ENCODE results near the gene MST1. TPM values are rescaled to one million over a fixed set of nuclear protein-coding genes. Genes with fewer than 3 reads are reported as not detected.

MST1 gene
- total and polyA plus RNA-seq, 9 of the 15 experiments (the other 6 are each of a cell fraction or from before 2014, with no cell fraction given): 0.08 to 1.8 (median 0.40) TPM

DNA sequence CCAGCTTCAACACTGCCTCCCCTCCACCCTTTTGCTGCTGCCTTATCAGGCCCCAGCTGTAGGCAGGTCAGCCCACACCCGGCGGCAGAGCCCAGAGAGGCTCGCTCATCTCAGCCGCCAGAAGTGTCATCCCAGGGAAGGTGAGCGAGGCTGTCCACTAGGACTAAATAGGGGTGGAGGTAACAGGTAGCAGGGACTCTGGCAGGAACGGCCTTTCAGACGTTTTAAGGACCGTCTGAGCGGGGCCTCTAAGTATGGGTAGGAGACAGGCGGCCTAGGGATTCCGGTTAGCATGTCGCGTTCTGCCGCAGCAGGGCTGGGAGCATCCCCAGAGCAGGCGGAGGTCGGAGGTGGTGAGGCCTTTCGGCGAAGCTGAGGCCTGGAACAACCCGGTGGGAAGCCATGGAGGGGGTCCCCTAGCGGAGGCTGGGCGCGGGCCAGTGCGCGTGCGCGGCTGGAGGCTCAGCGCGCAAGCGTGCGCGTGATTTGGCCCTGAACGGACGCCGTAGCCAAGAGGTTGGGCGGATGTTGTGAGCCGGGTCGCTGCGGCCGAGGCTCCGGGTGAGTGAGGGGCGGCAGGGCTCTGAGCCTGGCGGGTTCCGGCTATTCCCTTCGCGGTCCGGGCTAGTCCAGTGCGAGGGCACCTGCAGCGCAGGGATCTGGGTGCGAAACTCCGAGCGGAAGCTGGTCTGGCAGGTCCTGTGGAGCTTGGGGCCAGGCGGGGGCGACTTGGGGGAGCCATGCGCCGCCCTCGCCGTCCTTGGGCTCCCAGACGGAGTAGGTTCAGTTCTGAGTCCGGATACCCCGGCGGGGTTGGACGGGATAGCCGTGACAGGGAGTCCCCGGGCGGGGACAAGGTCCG, at the start of gene MST1, which contains the start of gene RNF123 (continued):
- TF ChIP-seq YY1 (IDR thresholded peaks at IDR 0.05; ENCODE audit: borderline replicate concordance in 1 of 3, control insufficient read depth in 1 of 3, extremely low read depth in 1 of 3, insufficient read depth in 3 of 3, insufficient read length in 1 of 3, insufficient replicate concordance in 2 of 3, low read depth in 1 of 3, low read length in 2 of 3) (peak in 1 of 3 experiments; percentile 35), SNIP1 (IDR thresholded peaks at IDR 0.05; ENCODE audit: low read depth) (no peak)

- intact Hi-C loops (cut with micrococcal nuclease) (no loop called here), in situ Hi-C loops (cut with MboI) (no loop called here)
- H3K9ac ChIP-seq (ENCODE audit: insufficient read depth in 1 of 2, low read depth in 2 of 2, low read length in 2 of 2): no peak overlapping the region; a peak in 1 of 4 replicates
- H3K9me1 ChIP-seq (ENCODE audit: control insufficient read depth, insufficient read depth, low read length): no peaks in the 10 kb centered on the region
- ATAC-seq: no peak
- H3K79me2 ChIP-seq (ENCODE audit: control insufficient read depth, insufficient read depth, low read length): no peaks in the 10 kb centered on the region; the same call in 1 of the 3 replicates
- CTCF ChIA-PET (ENCODE audit: low intra/inter-chr PET ratio): no interaction called here
- no TSS peak for BruUV-seq (replicated peaks)
- peaks cover 57% of the 10 kb centered on the region for H3K36me3 ChIP-seq (ENCODE audit: control insufficient read depth, insufficient read depth, low read length)
- H4K20me1 ChIP-seq (replicated peaks; ENCODE audit: control insufficient read depth, insufficient read depth, low read length): no peaks in the 10 kb centered on the region
- H3K4me3 ChIP-seq: no peak overlapping the region
- no peak overlapping the region for H3K4me2 ChIP-seq (ENCODE audit: insufficient read depth, low read length)
- no peaks in the 10 kb centered on the region for H3K27me3 ChIP-seq (ENCODE audit: control insufficient read depth in 2 of 2, insufficient read depth in 2 of 2, low read length in 2 of 2)
- no peak for FAIRE-seq
- H3K27ac ChIP-seq (ENCODE audit: extremely low read depth, low read depth, low read length): no peak overlapping the region
- 90% methylated on average over 6 of the region's 11 CpGs for WGBS (ENCODE audit: insufficient coverage, low coverage, missing lambda C conversion rate)
- H2AFZ ChIP-seq (ENCODE audit: low read depth, low read length): no peak overlapping the region
- POLR2A ChIA-PET: interaction anchor here (0.5 to 1.4 kb wide), 2 partner anchors 14 to 377 kb away, joined by 3 to 4 read pairs; partner anchors contain the start of gene GMPPB
- no peaks in the 10 kb centered on the region for H3K9me3 ChIP-seq (replicated peaks; ENCODE audit: control insufficient read depth, insufficient read depth, low read depth, low read length)
- DNase-seq (ENCODE audit: extremely low read depth in 1 of 4, low spot score in 3 of 4): no peak
- no peaks in the 10 kb centered on the region for H3K4me1 ChIP-seq (replicated peaks in 1 of 2; ENCODE audit: control insufficient read depth in 2 of 2, insufficient read depth in 2 of 2, low read length in 2 of 2)
- TF ChIP-seq ZNF217 (CRISPR knock-in tag; IDR thresholded peaks at IDR 0.05): no peak
- TF ChIP-seq DACH1 (IDR thresholded peaks at IDR 0.05; ENCODE audit: partially characterized antibody): no peak
- no peak for TF ChIP-seq ZNF146 (CRISPR knock-in tag; IDR thresholded peaks at IDR 0.05; ENCODE audit: unreplicated experiment)
- no peak for TF ChIP-seq SNAPC5 (CRISPR knock-in tag; IDR thresholded peaks at IDR 0.05)
- TF ChIP-seq NELFE (IDR thresholded peaks at IDR 0.05; ENCODE audit: insufficient read depth, insufficient read length): no peak
- TF ChIP-seq TCF3 (CRISPR knock-in tag; IDR thresholded peaks at IDR 0.05): no peak
- TF ChIP-seq HNRNPUL1 (IDR thresholded peaks at IDR 0.05; ENCODE audit: low read length): no peak
- TF ChIP-seq SMARCA4 (IDR thresholded peaks at IDR 0.05): no peak
- TF ChIP-seq, protein P1, sequence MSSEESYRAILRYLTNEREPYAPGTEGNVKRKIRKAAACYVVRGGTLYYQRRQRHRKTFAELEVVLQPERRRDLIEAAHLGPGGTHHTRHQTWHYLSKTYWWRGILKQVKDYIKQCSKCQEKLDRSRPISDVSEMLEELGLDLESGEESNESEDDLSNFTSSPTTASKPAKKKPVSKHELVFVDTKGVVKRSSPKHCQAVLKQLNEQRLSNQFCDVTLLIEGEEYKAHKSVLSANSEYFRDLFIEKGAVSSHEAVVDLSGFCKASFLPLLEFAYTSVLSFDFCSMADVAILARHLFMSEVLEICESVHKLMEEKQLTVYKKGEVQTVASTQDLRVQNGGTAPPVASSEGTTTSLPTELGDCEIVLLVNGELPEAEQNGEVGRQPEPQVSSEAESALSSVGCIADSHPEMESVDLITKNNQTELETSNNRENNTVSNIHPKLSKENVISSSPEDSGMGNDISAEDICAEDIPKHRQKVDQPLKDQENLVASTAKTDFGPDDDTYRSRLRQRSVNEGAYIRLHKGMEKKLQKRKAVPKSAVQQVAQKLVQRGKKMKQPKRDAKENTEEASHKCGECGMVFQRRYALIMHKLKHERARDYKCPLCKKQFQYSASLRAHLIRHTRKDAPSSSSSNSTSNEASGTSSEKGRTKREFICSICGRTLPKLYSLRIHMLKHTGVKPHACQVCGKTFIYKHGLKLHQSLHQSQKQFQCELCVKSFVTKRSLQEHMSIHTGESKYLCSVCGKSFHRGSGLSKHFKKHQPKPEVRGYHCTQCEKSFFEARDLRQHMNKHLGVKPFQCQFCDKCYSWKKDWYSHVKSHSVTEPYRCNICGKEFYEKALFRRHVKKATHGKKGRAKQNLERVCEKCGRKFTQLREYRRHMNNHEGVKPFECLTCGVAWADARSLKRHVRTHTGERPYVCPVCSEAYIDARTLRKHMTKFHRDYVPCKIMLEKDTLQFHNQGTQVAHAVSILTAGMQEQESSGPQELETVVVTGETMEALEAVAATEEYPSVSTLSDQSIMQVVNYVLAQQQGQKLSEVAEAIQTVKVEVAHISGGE (CRISPR knock-in tag; IDR thresholded peaks at IDR 0.05): no peak
- TF ChIP-seq POLR2B (IDR thresholded peaks at IDR 0.05; ENCODE audit: low read depth, partially characterized antibody): no peak
- TF ChIP-seq NUFIP1 (IDR thresholded peaks at IDR 0.05; ENCODE audit: partially characterized antibody): no peak
- TF ChIP-seq KDM1A (IDR thresholded peaks at IDR 0.05): no peak
- no peak for TF ChIP-seq DNMT1 (IDR thresholded peaks at IDR 0.05)
Measured at GRCh38 chr3:49738067-49738713, 48.9 kb upstream of the MST1 start.
